HCT116 (cell line): ENCODE data around the gene GRK5. TPM values are rescaled to one million over a fixed set of nuclear protein-coding genes. Genes with fewer than 3 reads are reported as not detected.

Source experiments
- ATAC-seq: fragments of 200-7000 bp; cut with Tn5 transposase; 2 replicates; pipeline ENCODE4 v1.9.1; 2020; ENCODE audit warnings: mild to moderate bottlenecking, moderate library complexity
- BruUV-seq: library from RNA; stranded (reverse); fragments of 400-500 nt; replicated peaks from 2 replicates; lab custom pipeline; 2021; lab: Mats Ljungman, UMichigan
- CTCF ChIA-PET: fragments of 300-600 bp; sonication (Branson Sonifier 250); formaldehyde crosslinking; loops from one replicate; lab custom pipeline; 2021; ENCODE audit warnings: antibody characterized with exemption; lab: Charles Lee
- POLR2A ChIA-PET: fragments of 300-600, 350-600 bp; sonication (Branson Sonifier 250); formaldehyde crosslinking; loops from one replicate; lab custom pipeline; 2021; ENCODE audit warnings: antibody characterized with exemption; lab: Charles Lee
- RAD21 ChIA-PET, 2 experiments: fragments of 300-600 bp; sonication (Branson Sonifier 250); formaldehyde crosslinking; loops; one replicate each; lab custom pipeline; 2023; ENCODE audit warnings: low total read pairs in 2 of 2; ENCODE audit not compliant: uncharacterized antibody in 2 of 2, unreplicated experiment in 2 of 2, low non-redundant PET in 1 of 2; lab: Charles Lee
- DNase-seq: peaks from one replicate; pipeline ENCODE4 v3.0.0-alpha.2; 2010; ENCODE audit warnings: low read depth, low spot score
- H2AFZ ChIP-seq: fragments of 200-600 bp; shearing (Covaris generic), sonication (generic); 2 replicates; pipeline ENCODE4 v1.6.1; 2017; ENCODE audit warnings: low read depth, mixed run types, mixed read lengths, antibody characterized with exemption, low read length; ENCODE audit not compliant: poor library complexity, severe bottlenecking
- H3K27ac ChIP-seq: 2 replicates; pipeline ENCODE4 v1.5.1; 2012; ENCODE audit warnings: low read depth, low read length
- H3K27me3 ChIP-seq: fragments of 200-600 bp; sonication (generic); 2 replicates; pipeline ENCODE4 v1.6.1; 2016; ENCODE audit warnings: mixed run types, low read length, mixed read lengths; ENCODE audit not compliant: insufficient read depth
- H3K36me3 ChIP-seq, 2 experiments: fragments of 200-500 bp in 1 of 2; fragments of 200-600 bp in 1 of 2; sonication (Bioruptor generic) in 1 of 2; sonication (generic) in 1 of 2; 2 replicates each; pipeline versions ENCODE4 v1.5.1 to v1.6.1; 2014 to 2016; ENCODE audit warnings: low read length in 2 of 2, inconsistent platforms in 1 of 2, mixed read lengths in 1 of 2, mixed run types in 1 of 2; ENCODE audit not compliant: insufficient read depth in 2 of 2, control insufficient read depth in 1 of 2
- H3K4me1 ChIP-seq, 2 experiments: fragments of 200-600 bp in 1 of 2; sonication (generic) in 1 of 2; 2 replicates each; pipeline versions ENCODE4 v1.5.1 to v1.6.1; 2012 to 2017; ENCODE audit warnings: low read length in 2 of 2, inconsistent platforms in 1 of 2, mild to moderate bottlenecking in 1 of 2, mixed read lengths in 1 of 2, mixed run types in 1 of 2, moderate library complexity in 1 of 2; ENCODE audit not compliant: insufficient read depth in 2 of 2, control insufficient read depth in 1 of 2
- H3K4me2 ChIP-seq: fragments of 200-600 bp; sonication (generic); 2 replicates; pipeline ENCODE4 v1.6.1; 2017; ENCODE audit warnings: mixed run types, low read length, mixed read lengths
- H3K4me3 ChIP-seq, 2 experiments: fragments of 200-600 bp in 1 of 2; sonication (generic) in 1 of 2; replicated peaks in 1 of 2; 2 replicates each; pipeline ENCODE4 v1.5.1; 2011 to 2016; ENCODE audit warnings: low read length in 2 of 2, control low read depth in 1 of 2, low read depth in 1 of 2, mild to moderate bottlenecking in 1 of 2, mixed read lengths in 1 of 2, mixed run types in 1 of 2
- H3K79me2 ChIP-seq: fragments of 200-600 bp; sonication (generic); 2 replicates; pipeline ENCODE4 v1.6.1; 2017; ENCODE audit warnings: mild to moderate bottlenecking, mixed run types, low read length, moderate library complexity, mixed read lengths; ENCODE audit not compliant: insufficient read depth
- H3K9ac ChIP-seq: fragments of 200-600 bp; sonication (generic); 2 replicates; pipeline ENCODE4 v1.6.1; 2016; ENCODE audit warnings: low read length, mixed read lengths
- H3K9me2 ChIP-seq: fragments of 200-600 bp; sonication (generic), shearing (Covaris generic); 2 replicates; pipeline ENCODE4 v1.6.1; 2017; ENCODE audit warnings: mixed run types, mild to moderate bottlenecking, moderate library complexity; ENCODE audit not compliant: insufficient read depth
- H3K9me3 ChIP-seq, 2 experiments: fragments of 200-500 bp in 1 of 2; fragments of 200-600 bp in 1 of 2; sonication (Bioruptor generic) in 1 of 2; sonication (generic) in 1 of 2; 2 replicates each; pipeline ENCODE4 v1.6.1; 2014 to 2017; ENCODE audit warnings: low read length in 2 of 2, mixed read lengths in 2 of 2, inconsistent platforms in 1 of 2, low read depth in 1 of 2, mild to moderate bottlenecking in 1 of 2, mixed run types in 1 of 2, moderate library complexity in 1 of 2; ENCODE audit not compliant: control insufficient read depth in 1 of 2, insufficient read depth in 1 of 2
- H4K20me1 ChIP-seq: fragments of 200-600 bp; sonication (generic), shearing (Covaris generic); 2 replicates; pipeline ENCODE4 v1.6.1; 2017; ENCODE audit warnings: mixed run types, mild to moderate bottlenecking, moderate library complexity; ENCODE audit not compliant: insufficient read depth
- ATF3 ChIP-seq: IDR thresholded peaks from 2 replicates; pipeline ENCODE4 v1.6.1; 2012
- CEBPB ChIP-seq: IDR thresholded peaks from 2 replicates; pipeline ENCODE4 v1.6.1; 2012; ENCODE audit warnings: low read depth
- EGR1 ChIP-seq: IDR thresholded peaks from 2 replicates; pipeline ENCODE4 v1.6.1; 2012; ENCODE audit warnings: low read depth
- ELF1 ChIP-seq: IDR thresholded peaks from 2 replicates; pipeline ENCODE4 v1.6.1; 2012; ENCODE audit warnings: low read depth, borderline replicate concordance
- EZH2 ChIP-seq: fragments of 200-600 bp; sonication (generic); IDR thresholded peaks from 2 replicates; pipeline ENCODE4 v1.6.1; 2017; ENCODE audit warnings: antibody characterized with exemption, mixed run types
- EZH2phosphoT487 ChIP-seq: fragments of 200-600 bp; IDR thresholded peaks from 2 replicates; pipeline ENCODE4 v1.6.1; 2018; ENCODE audit warnings: antibody characterized with exemption, borderline replicate concordance
- FOSL1 ChIP-seq: IDR thresholded peaks from 2 replicates; pipeline ENCODE4 v1.6.1; 2012; ENCODE audit warnings: low read depth
- POLR2AphosphoS5 ChIP-seq: IDR thresholded peaks from 2 replicates; pipeline ENCODE4 v1.6.1; 2011; ENCODE audit warnings: mild to moderate bottlenecking, low read depth, low read length, moderate library complexity
- SP1 ChIP-seq: IDR thresholded peaks from 2 replicates; pipeline ENCODE4 v1.6.1; 2012; ENCODE audit warnings: low read depth
- SRF ChIP-seq: IDR thresholded peaks from 2 replicates; pipeline ENCODE4 v1.6.1; 2012; ENCODE audit warnings: low read depth
- YY1 ChIP-seq: IDR thresholded peaks from 2 replicates; pipeline ENCODE4 v1.6.1; 2011; ENCODE audit warnings: low read length, low read depth, moderate library complexity, mild to moderate bottlenecking; ENCODE audit not compliant: insufficient replicate concordance; ENCODE audit errors: extremely low read depth
- ZBTB33 ChIP-seq: IDR thresholded peaks from 2 replicates; pipeline ENCODE4 v1.6.1; 2011; ENCODE audit warnings: mild to moderate bottlenecking, low read length, moderate library complexity; ENCODE audit not compliant: insufficient replicate concordance; ENCODE audit errors: extremely low read depth
- ZNF274 ChIP-seq: fragments of 200-500 bp; sonication (Bioruptor generic); IDR thresholded peaks from 2 replicates; pipeline ENCODE4 v1.6.1; 2014; ENCODE audit warnings: mild to moderate bottlenecking, low read depth, low read length, inconsistent platforms
- intact Hi-C: fragments of 100-400 bp; cut with micrococcal nuclease; formaldehyde crosslinking; loops from 2 replicates; pipeline ENCODE4 v1.10.0; 2022
- total RNA-seq: library from RNA; stranded (reverse); gene quantifications from one replicate; pipeline ENCODE4 v1.2.1, GENCODE V29; 2021; ENCODE audit not compliant: unreplicated experiment

Gene GRK5
- total RNA-seq, 1 experiment from 2014 or later, result 7.3 TPM

DNA sequence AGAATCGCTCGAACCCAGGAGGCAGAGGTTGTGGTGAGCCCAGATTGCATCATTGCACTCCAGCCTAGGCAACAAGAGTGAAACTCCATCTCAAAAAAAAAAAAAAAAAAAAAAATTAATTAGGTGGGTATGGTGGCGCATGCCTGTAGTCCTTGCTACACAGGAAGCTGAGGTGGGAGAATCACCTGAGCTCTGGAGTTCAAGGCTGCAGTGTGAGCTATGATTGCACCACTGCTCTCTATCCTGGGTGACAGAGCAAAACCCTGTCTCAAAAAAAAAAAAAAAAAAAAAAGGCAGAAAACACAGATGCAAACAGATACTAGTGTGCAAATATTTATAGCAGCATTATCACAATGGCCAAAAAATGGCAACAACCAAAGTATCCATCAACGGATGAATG, 200.7 kb downstream of the GRK5 start:
- Histone ChIP-seq H3K4me3 (no peak overlapping the region), H3K27ac (no peak overlapping the region), H3K36me3 (no peaks in the 10 kb centered on the region), H4K20me1 (no peaks in the 10 kb centered on the region), H3K9me2 (no peaks in the 10 kb centered on the region), H3K4me2 (no peak overlapping the region), H3K9ac (no peak overlapping the region), H3K27me3 (no peaks in the 10 kb centered on the region), H3K79me2 (no peaks in the 10 kb centered on the region), H2AFZ (no peak overlapping the region), H3K4me1 (no peaks in the 10 kb centered on the region), H3K9me3 (no peaks in the 10 kb centered on the region)
- no peak for TF ChIP-seq EZH2phosphoT487
- TF ChIP-seq FOSL1, result no peak
- TF ChIP-seq YY1, result no peak
- TF ChIP-seq POLR2AphosphoS5, result no peak
- no peak for TF ChIP-seq ZBTB33
- no peak for TF ChIP-seq ZNF274
- TF ChIP-seq EGR1, result no peak
- TF ChIP-seq ELF1, result no peak
- TF ChIP-seq CEBPB, result no peak
- TF ChIP-seq SRF, result no peak
- TF ChIP-seq SP1, result no peak
- no peak for TF ChIP-seq ATF3
- TF ChIP-seq EZH2, result no peak
- no peak for ATAC-seq
- intact Hi-C loops, result no loop called here
- ChIA-PET POLR2A (no interaction called here), RAD21 (no interaction called here), CTCF (interaction anchor here (1.3 to 2.3 kb wide), 2 partner anchors 14 to 208 kb away, joined by 3 to 11 read pairs; no protein-coding TSS in a partner anchor)
- DNase-seq, result no peak
- BruUV-seq, result no TSS peak
